Stimulated activated effector memory CD8-positive, alpha-beta T cell treated with anti-CD3 and anti-CD28 coated beads, Interleukin-12 subunit alpha, Interleukin-12 subunit beta, amount 100 ng/mL, for 72 hours (primary cell): ENCODE measurements around the gene CTTN.

Experiments used
- ATAC-seq: fragments of 150-1000 bp; cut with Tn5 transposase; 2 replicates; pipeline ENCODE4 v1.10.0; 2021
- DNase-seq, 2 donors: peaks; one replicate each; pipeline ENCODE4 v3.0.0; 2021 to 2022; ENCODE audit warnings: low spot score in 2 of 2
- H3K27ac Mint-ChIP-seq: one replicate; pipeline ENCODE4 v1.8.0; 2022; ENCODE audit warnings: mild to moderate bottlenecking, mixed read lengths
- H3K36me3 Mint-ChIP-seq: one replicate; pipeline ENCODE4 v1.8.0; 2022; ENCODE audit warnings: mild to moderate bottlenecking, mixed read lengths
- H3K4me1 Mint-ChIP-seq: one replicate; pipeline ENCODE4 v1.8.0; 2022; ENCODE audit warnings: mixed read lengths
- H3K4me3 Mint-ChIP-seq: one replicate; pipeline ENCODE4 v1.8.0; 2022; ENCODE audit warnings: mild to moderate bottlenecking, mixed read lengths
- H3K9me3 Mint-ChIP-seq: one replicate; pipeline ENCODE4 v1.8.0; 2022; ENCODE audit warnings: mixed read lengths

The CTTN gene

GRCh38 chr11:70476669-70477068 lies 78.3 kb downstream of the CTTN start:
- Mint-ChIP-seq H3K27ac (no peak overlapping the region), H3K9me3 (no peaks in the 10 kb centered on the region), H3K36me3 (no peaks in the 10 kb centered on the region), H3K4me1 (no peaks in the 10 kb centered on the region), H3K4me3 (no peak overlapping the region)
- ATAC-seq (no peak), DNase-seq (no peak)

- H3K9me3 Mint-ChIP-seq, result no peaks in the 10 kb centered on the region
- H3K4me3 Mint-ChIP-seq, result no peak overlapping the region
- no peaks in the 10 kb centered on the region for H3K36me3 Mint-ChIP-seq
- ATAC-seq (no peak), DNase-seq (no peak)
- H3K4me1 Mint-ChIP-seq, result no peaks in the 10 kb centered on the region
- H3K27ac Mint-ChIP-seq, result no peak overlapping the region
These were observed 78.8 kb downstream of the CTTN start for GRCh38 chr11:70477176-70477575.

DNA sequence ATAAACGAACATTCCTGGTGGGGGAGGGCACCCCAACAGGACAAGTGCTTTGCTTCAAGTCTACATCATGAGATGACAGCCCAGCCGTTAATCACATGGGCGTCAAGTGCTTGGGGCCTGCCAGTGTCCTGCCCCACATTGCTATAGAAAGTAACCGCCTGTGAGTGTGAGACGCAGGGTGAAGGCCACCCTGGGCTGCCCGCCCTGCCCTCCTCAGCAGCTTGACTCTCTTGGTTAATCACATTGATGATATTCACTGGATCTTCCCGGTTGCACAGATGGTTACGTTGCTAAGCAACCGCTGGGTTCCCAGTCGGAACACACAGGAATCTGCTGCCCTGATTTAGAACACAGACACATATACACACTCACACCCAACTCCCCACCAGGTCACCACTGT lies 79.3 kb downstream of the CTTN start:
- no peaks in the 10 kb centered on the region for H3K36me3 Mint-ChIP-seq
- H3K9me3 Mint-ChIP-seq, result no peaks in the 10 kb centered on the region
- H3K27ac Mint-ChIP-seq, result no peak overlapping the region
- H3K4me3 Mint-ChIP-seq, result no peak overlapping the region
- DNase-seq (no peak), ATAC-seq (no peak)
- no peaks in the 10 kb centered on the region for H3K4me1 Mint-ChIP-seq

GRCh38 chr11:70478166-70478890 lies 80.0 kb downstream of the CTTN start:
- no peaks in the 10 kb centered on the region for H3K4me1 Mint-ChIP-seq
- no peak overlapping the region for H3K4me3 Mint-ChIP-seq
- H3K9me3 Mint-ChIP-seq, result no peaks in the 10 kb centered on the region
- no peak for DNase-seq
- H3K36me3 Mint-ChIP-seq, result no peaks in the 10 kb centered on the region
- ATAC-seq, result no peak
- H3K27ac Mint-ChIP-seq, result no peak overlapping the region

GRCh38 chr11:70480711-70481110 lies 82.4 kb downstream of the CTTN start:
- Mint-ChIP-seq H3K4me3 (no peak overlapping the region), H3K4me1 (no peaks in the 10 kb centered on the region), H3K36me3 (no peaks in the 10 kb centered on the region), H3K27ac (no peak overlapping the region), H3K9me3 (no peaks in the 10 kb centered on the region)
- no peak for DNase-seq
- no peak for ATAC-seq

- Mint-ChIP-seq H3K36me3 (no peaks in the 10 kb centered on the region), H3K4me1 (no peaks in the 10 kb centered on the region), H3K27ac (no peak overlapping the region), H3K9me3 (no peaks in the 10 kb centered on the region), H3K4me3 (no peak overlapping the region)
- ATAC-seq, result no peak
- DNase-seq, result no peak
These were observed 83.5 kb downstream of the CTTN start for GRCh38 chr11:70481625-70482528.

- Mint-ChIP-seq H3K27ac (no peak overlapping the region), H3K4me3 (no peak overlapping the region), H3K9me3 (no peaks in the 10 kb centered on the region), H3K4me1 (no peaks in the 10 kb centered on the region), H3K36me3 (no peaks in the 10 kb centered on the region)
- ATAC-seq (no peak), DNase-seq (no peak)
These were observed 84.2 kb downstream of the CTTN start for GRCh38 chr11:70482529-70482917.

GRCh38 chr11:70483077-70483861 lies 84.9 kb downstream of the CTTN start:
- Mint-ChIP-seq H3K27ac (no peak overlapping the region), H3K4me3 (no peak overlapping the region), H3K4me1 (no peaks in the 10 kb centered on the region), H3K36me3 (no peaks in the 10 kb centered on the region), H3K9me3 (no peaks in the 10 kb centered on the region)
- DNase-seq (no peak), ATAC-seq (no peak)

- H3K4me3 Mint-ChIP-seq, result no peak overlapping the region
- ATAC-seq (no peak), DNase-seq (no peak)
- no peak overlapping the region for H3K27ac Mint-ChIP-seq
- H3K4me1 Mint-ChIP-seq, result no peaks in the 10 kb centered on the region
- no peaks in the 10 kb centered on the region for H3K36me3 Mint-ChIP-seq
- no peaks in the 10 kb centered on the region for H3K9me3 Mint-ChIP-seq
These were observed 85.6 kb downstream of the CTTN start for GRCh38 chr11:70483917-70484316.

DNA sequence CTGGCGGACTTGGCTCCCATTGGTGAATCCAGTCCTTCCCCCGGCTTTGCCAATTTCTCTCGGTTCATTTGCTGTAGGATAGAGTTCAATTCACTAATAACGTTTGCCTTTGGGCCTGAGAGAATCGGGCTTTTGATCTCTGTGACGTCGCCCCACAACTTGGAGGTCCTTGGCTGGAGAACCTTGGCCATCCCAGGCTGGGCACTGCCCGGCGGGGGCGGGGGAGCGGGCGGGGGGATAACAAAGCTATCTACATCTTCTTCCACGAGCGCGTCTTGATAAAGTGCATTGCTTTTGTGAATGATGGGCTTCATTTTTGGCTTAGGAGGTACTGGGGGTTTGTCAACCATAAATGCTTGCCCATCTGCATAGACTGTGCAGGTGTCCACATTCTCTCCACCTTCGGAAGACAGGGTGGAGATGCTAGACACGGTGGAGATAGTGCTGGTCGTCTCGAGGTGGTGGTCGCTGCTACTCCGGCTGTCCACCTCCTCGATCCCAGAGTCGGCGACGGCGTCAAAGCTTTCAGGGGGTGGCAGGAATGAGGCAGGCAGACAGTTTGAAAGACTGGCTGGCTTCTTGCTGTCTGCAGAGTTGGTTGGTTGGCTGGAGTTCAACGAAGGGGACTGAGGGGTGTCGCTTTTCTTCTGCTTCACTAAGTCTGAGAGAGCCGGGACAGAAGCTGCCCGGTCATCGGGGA lies 87.1 kb downstream of the CTTN start:
- H3K36me3 Mint-ChIP-seq, result no peaks in the 10 kb centered on the region
- no peak overlapping the region for H3K27ac Mint-ChIP-seq
- DNase-seq (no peak), ATAC-seq (no peak)
- no peaks in the 10 kb centered on the region for H3K9me3 Mint-ChIP-seq
- no peaks in the 10 kb centered on the region for H3K4me1 Mint-ChIP-seq
- H3K4me3 Mint-ChIP-seq, result no peak overlapping the region

- H3K36me3 Mint-ChIP-seq, result no peaks in the 10 kb centered on the region
- no peak overlapping the region for H3K27ac Mint-ChIP-seq
- no peaks in the 10 kb centered on the region for H3K4me1 Mint-ChIP-seq
- ATAC-seq (no peak), DNase-seq (no peak)
- H3K4me3 Mint-ChIP-seq, result no peak overlapping the region
- no peaks in the 10 kb centered on the region for H3K9me3 Mint-ChIP-seq
These were observed 87.7 kb downstream of the CTTN start for GRCh38 chr11:70486026-70486415.
